HEK293 (cell line): Measurements from ENCODE around the gene RAB40C.

Experiments used
- EGR2 ChIP-seq: fragments of 450-650 bp; formaldehyde crosslinking; IDR thresholded peaks from 2 replicates; pipeline ENCODE4 v1.5.1; 2016; ENCODE audit warnings: low read depth, missing biosample characterization, missing genetic modification characterization
- GLI2 ChIP-seq: fragments of 450-650 bp; formaldehyde crosslinking; IDR thresholded peaks from 2 replicates; pipeline ENCODE4; 2017; ENCODE audit warnings: missing biosample characterization, missing genetic modification characterization, low read depth, borderline replicate concordance
- KLF7 ChIP-seq: fragments of 450-650 bp; formaldehyde crosslinking; IDR thresholded peaks from 2 replicates; pipeline ENCODE4 v1.5.1; 2016; ENCODE audit warnings: missing biosample characterization, missing genetic modification characterization, borderline replicate concordance
- PRDM1 ChIP-seq: fragments of 450-650 bp; formaldehyde crosslinking; IDR thresholded peaks from 2 replicates; pipeline ENCODE4; 2016; ENCODE audit warnings: missing biosample characterization, missing genetic modification characterization
- SCRT2 ChIP-seq: fragments of 450-650 bp; formaldehyde crosslinking; IDR thresholded peaks from 2 replicates; pipeline ENCODE4 v1.5.1; 2016; ENCODE audit warnings: missing biosample characterization, missing genetic modification characterization
- SETDB1 ChIP-seq: IDR thresholded peaks from one replicate; pipeline ENCODE4 v1.6.1; 2017; ENCODE audit warnings: mild to moderate bottlenecking, low read length, moderate library complexity, mixed read lengths; ENCODE audit not compliant: insufficient read length
- ZBTB17 ChIP-seq: fragments of 450-650 bp; formaldehyde crosslinking; IDR thresholded peaks from 2 replicates; pipeline ENCODE4 v1.5.1; 2016; ENCODE audit warnings: missing biosample characterization, missing genetic modification characterization
- ZBTB48 ChIP-seq: fragments of 450-650 bp; formaldehyde crosslinking; IDR thresholded peaks from 2 replicates; pipeline ENCODE4 v1.5.1; 2016; ENCODE audit warnings: missing biosample characterization, missing genetic modification characterization
- ZBTB8A ChIP-seq: fragments of 450-650 bp; formaldehyde crosslinking; IDR thresholded peaks from 2 replicates; pipeline ENCODE4 v1.5.1; 2016; ENCODE audit warnings: missing biosample characterization, missing genetic modification characterization
- ZFHX2 ChIP-seq: fragments of 450-650 bp; formaldehyde crosslinking; conservative IDR thresholded peaks from 2 replicates; pipeline ENCODE4 v1.5.1; 2016; ENCODE audit warnings: missing biosample characterization, missing genetic modification characterization
- ZFP3 ChIP-seq: fragments of 450-650 bp; formaldehyde crosslinking; IDR thresholded peaks from 2 replicates; pipeline ENCODE4 v1.5.1; 2016; ENCODE audit warnings: low read depth, missing biosample characterization, missing genetic modification characterization
- ZNF114 ChIP-seq: fragments of 450-650 bp; formaldehyde crosslinking; IDR thresholded peaks from 2 replicates; pipeline ENCODE4 v1.5.0; 2017; ENCODE audit warnings: missing biosample characterization, missing genetic modification characterization
- ZNF23 ChIP-seq: fragments of 450-650 bp; formaldehyde crosslinking; IDR thresholded peaks from 2 replicates; pipeline ENCODE4 v1.5.1; 2016; ENCODE audit warnings: missing biosample characterization, missing genetic modification characterization, borderline replicate concordance
- ZNF302 ChIP-seq: fragments of 450-650 bp; formaldehyde crosslinking; IDR thresholded peaks from 2 replicates; pipeline ENCODE4 v1.5.1; 2016; ENCODE audit warnings: missing biosample characterization, missing genetic modification characterization, low read depth
- ZNF335 ChIP-seq: fragments of 450-650 bp; formaldehyde crosslinking; conservative IDR thresholded peaks from 2 replicates; pipeline ENCODE4 v1.5.1; 2016; ENCODE audit warnings: missing biosample characterization, missing genetic modification characterization
- ZNF37A ChIP-seq: fragments of 450-650 bp; IDR thresholded peaks from 2 replicates; pipeline ENCODE4 v1.5.1; 2018; ENCODE audit warnings: missing biosample characterization, missing genetic modification characterization
- ZNF404 ChIP-seq: fragments of 450-650 bp; formaldehyde crosslinking; IDR thresholded peaks from 2 replicates; pipeline ENCODE4 v1.5.1; 2017; ENCODE audit warnings: missing biosample characterization, missing genetic modification characterization
- ZNF433 ChIP-seq: fragments of 450-650 bp; formaldehyde crosslinking; IDR thresholded peaks from 2 replicates; pipeline ENCODE4 v1.5.1; 2016; ENCODE audit warnings: missing biosample characterization, missing genetic modification characterization, low read depth
- ZNF514 ChIP-seq: fragments of 450-650 bp; formaldehyde crosslinking; IDR thresholded peaks from 2 replicates; pipeline ENCODE4 v1.5.1; 2016; ENCODE audit warnings: missing biosample characterization, missing genetic modification characterization
- ZNF521 ChIP-seq: fragments of 450-650 bp; formaldehyde crosslinking; IDR thresholded peaks from 2 replicates; pipeline ENCODE4 v1.5.1; 2017; ENCODE audit warnings: missing biosample characterization, mild to moderate bottlenecking, missing genetic modification characterization
- ZNF571 ChIP-seq: fragments of 450-650 bp; formaldehyde crosslinking; IDR thresholded peaks from 2 replicates; pipeline ENCODE4 v1.5.0; 2017; ENCODE audit warnings: missing biosample characterization, missing genetic modification characterization
- ZNF610 ChIP-seq: fragments of 450-650 bp; formaldehyde crosslinking; IDR thresholded peaks from 2 replicates; pipeline ENCODE4 v1.5.1; 2016; ENCODE audit warnings: missing biosample characterization, missing genetic modification characterization, borderline replicate concordance
- ZNF621 ChIP-seq: fragments of 450-650 bp; formaldehyde crosslinking; IDR thresholded peaks from 2 replicates; pipeline ENCODE4 v1.5.1; 2017; ENCODE audit warnings: missing biosample characterization, missing genetic modification characterization
- ZNF768 ChIP-seq: fragments of 450-650 bp; formaldehyde crosslinking; IDR thresholded peaks from 2 replicates; pipeline ENCODE4 v1.5.1; 2018; ENCODE audit warnings: missing biosample characterization, mild to moderate bottlenecking, missing genetic modification characterization
- TF ChIP-seq, protein P1 (sequence below): fragments of 450-650 bp; formaldehyde crosslinking; IDR thresholded peaks from 2 replicates; pipeline ENCODE4 v1.5.1; 2016; ENCODE audit warnings: missing biosample characterization, missing genetic modification characterization
- TF ChIP-seq, protein P2 (sequence below): fragments of 450-650 bp; formaldehyde crosslinking; IDR thresholded peaks from 2 replicates; pipeline ENCODE4 v1.5.1; 2017; ENCODE audit warnings: missing biosample characterization, missing genetic modification characterization
- TF ChIP-seq, protein P3 (sequence below): fragments of 450-650 bp; formaldehyde crosslinking; IDR thresholded peaks from 2 replicates; pipeline ENCODE4 v1.5.1; 2016; ENCODE audit warnings: missing biosample characterization, missing genetic modification characterization
- TF ChIP-seq, protein P4 (sequence below): fragments of 450-650 bp; formaldehyde crosslinking; IDR thresholded peaks from 2 replicates; pipeline ENCODE4 v1.5.1; 2016; ENCODE audit warnings: missing biosample characterization, missing genetic modification characterization, borderline replicate concordance
- TF ChIP-seq, protein P5 (sequence below): fragments of 450-650 bp; formaldehyde crosslinking; IDR thresholded peaks from 2 replicates; pipeline ENCODE4 v1.5.1; 2017; ENCODE audit warnings: missing biosample characterization, missing genetic modification characterization

Gene RAB40C

GRCh38 chr16:648071-648780 lies 58.4 kb downstream of the RAB40C start (continued):
- peak; percentile 72 for TF ChIP-seq KLF7 (tag by site-specific recombination)
- TF ChIP-seq ZNF610: peak; percentile 40; the same call in 1 of the 2 replicates
- TF ChIP-seq GLI2 (tag by site-specific recombination): no peak
- TF ChIP-seq, protein P1, sequence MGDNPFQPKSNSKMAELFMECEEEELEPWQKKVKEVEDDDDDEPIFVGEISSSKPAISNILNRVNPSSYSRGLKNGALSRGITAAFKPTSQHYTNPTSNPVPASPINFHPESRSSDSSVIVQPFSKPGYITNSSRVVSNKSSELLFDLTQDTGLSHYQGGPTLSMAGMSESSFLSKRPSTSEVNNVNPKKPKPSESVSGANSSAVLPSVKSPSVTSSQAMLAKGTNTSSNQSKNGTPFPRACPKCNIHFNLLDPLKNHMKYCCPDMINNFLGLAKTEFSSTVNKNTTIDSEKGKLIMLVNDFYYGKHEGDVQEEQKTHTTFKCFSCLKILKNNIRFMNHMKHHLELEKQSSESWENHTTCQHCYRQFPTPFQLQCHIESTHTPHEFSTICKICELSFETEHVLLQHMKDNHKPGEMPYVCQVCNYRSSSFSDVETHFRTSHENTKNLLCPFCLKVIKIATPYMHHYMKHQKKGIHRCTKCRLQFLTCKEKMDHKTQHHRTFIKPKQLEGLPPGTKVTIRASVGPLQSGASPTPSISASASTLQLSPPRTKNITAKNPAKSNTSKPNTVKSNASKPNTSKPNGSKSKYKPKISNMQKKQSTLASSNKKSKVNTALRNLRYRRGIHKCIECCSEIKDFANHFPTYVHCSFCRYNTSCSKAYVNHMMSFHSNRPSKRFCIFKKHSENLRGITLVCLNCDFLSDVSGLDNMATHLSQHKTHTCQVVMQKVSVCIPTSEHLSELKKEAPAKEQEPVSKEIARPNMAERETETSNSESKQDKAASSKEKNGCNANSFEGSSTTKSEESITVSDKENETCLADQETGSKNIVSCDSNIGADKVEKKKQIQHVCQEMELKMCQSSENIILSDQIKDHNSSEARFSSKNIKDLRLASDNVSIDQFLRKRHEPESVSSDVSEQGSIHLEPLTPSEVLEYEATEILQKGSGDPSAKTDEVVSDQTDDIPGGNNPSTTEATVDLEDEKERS: no peak
- TF ChIP-seq, protein P2, sequence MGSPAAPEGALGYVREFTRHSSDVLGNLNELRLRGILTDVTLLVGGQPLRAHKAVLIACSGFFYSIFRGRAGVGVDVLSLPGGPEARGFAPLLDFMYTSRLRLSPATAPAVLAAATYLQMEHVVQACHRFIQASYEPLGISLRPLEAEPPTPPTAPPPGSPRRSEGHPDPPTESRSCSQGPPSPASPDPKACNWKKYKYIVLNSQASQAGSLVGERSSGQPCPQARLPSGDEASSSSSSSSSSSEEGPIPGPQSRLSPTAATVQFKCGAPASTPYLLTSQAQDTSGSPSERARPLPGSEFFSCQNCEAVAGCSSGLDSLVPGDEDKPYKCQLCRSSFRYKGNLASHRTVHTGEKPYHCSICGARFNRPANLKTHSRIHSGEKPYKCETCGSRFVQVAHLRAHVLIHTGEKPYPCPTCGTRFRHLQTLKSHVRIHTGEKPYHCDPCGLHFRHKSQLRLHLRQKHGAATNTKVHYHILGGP (tag by site-specific recombination): no peak
- no peak for TF ChIP-seq ZNF514 (tag by site-specific recombination)
- TF ChIP-seq ZNF433 (tag by site-specific recombination): no peak
- TF ChIP-seq, protein P3, sequence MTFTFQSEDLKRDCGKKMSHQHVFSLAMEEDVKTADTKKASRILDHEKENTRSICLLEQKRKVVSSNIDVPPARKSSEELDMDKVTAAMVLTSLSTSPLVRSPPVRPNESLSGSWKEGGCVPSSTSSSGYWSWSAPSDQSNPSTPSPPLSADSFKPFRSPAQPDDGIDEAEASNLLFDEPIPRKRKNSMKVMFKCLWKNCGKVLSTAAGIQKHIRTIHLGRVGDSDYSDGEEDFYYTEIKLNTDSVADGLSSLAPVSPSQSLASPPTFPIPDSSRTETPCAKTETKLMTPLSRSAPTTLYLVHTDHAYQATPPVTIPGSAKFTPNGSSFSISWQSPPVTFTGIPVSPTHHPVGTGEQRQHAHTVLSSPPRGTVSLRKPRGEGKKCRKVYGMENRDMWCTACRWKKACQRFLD (tag by site-specific recombination): no peak
- peak; percentile 89 for TF ChIP-seq ZBTB8A
- no peak for TF ChIP-seq ZNF23 (tag by site-specific recombination)
- TF ChIP-seq, protein P4, sequence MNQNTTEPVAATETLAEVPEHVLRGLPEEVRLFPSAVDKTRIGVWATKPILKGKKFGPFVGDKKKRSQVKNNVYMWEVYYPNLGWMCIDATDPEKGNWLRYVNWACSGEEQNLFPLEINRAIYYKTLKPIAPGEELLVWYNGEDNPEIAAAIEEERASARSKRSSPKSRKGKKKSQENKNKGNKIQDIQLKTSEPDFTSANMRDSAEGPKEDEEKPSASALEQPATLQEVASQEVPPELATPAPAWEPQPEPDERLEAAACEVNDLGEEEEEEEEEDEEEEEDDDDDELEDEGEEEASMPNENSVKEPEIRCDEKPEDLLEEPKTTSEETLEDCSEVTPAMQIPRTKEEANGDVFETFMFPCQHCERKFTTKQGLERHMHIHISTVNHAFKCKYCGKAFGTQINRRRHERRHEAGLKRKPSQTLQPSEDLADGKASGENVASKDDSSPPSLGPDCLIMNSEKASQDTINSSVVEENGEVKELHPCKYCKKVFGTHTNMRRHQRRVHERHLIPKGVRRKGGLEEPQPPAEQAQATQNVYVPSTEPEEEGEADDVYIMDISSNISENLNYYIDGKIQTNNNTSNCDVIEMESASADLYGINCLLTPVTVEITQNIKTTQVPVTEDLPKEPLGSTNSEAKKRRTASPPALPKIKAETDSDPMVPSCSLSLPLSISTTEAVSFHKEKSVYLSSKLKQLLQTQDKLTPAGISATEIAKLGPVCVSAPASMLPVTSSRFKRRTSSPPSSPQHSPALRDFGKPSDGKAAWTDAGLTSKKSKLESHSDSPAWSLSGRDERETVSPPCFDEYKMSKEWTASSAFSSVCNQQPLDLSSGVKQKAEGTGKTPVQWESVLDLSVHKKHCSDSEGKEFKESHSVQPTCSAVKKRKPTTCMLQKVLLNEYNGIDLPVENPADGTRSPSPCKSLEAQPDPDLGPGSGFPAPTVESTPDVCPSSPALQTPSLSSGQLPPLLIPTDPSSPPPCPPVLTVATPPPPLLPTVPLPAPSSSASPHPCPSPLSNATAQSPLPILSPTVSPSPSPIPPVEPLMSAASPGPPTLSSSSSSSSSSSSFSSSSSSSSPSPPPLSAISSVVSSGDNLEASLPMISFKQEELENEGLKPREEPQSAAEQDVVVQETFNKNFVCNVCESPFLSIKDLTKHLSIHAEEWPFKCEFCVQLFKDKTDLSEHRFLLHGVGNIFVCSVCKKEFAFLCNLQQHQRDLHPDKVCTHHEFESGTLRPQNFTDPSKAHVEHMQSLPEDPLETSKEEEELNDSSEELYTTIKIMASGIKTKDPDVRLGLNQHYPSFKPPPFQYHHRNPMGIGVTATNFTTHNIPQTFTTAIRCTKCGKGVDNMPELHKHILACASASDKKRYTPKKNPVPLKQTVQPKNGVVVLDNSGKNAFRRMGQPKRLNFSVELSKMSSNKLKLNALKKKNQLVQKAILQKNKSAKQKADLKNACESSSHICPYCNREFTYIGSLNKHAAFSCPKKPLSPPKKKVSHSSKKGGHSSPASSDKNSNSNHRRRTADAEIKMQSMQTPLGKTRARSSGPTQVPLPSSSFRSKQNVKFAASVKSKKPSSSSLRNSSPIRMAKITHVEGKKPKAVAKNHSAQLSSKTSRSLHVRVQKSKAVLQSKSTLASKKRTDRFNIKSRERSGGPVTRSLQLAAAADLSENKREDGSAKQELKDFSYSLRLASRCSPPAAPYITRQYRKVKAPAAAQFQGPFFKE (tag by site-specific recombination): no peak
- TF ChIP-seq ZNF335: no peak
- TF ChIP-seq, protein P5, sequence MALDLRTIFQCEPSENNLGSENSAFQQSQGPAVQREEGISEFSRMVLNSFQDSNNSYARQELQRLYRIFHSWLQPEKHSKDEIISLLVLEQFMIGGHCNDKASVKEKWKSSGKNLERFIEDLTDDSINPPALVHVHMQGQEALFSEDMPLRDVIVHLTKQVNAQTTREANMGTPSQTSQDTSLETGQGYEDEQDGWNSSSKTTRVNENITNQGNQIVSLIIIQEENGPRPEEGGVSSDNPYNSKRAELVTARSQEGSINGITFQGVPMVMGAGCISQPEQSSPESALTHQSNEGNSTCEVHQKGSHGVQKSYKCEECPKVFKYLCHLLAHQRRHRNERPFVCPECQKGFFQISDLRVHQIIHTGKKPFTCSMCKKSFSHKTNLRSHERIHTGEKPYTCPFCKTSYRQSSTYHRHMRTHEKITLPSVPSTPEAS (tag by site-specific recombination): no peak
- TF ChIP-seq ZNF302 (tag by site-specific recombination): no peak
- TF ChIP-seq ZBTB17: no peak
- TF ChIP-seq SCRT2 (tag by site-specific recombination): peak; percentile 85
- TF ChIP-seq ZFHX2 (tag by site-specific recombination): peak; percentile 80
- no peak for TF ChIP-seq SETDB1
- TF ChIP-seq PRDM1 (tag by site-specific recombination): no peak
- no peak for TF ChIP-seq ZNF571 (tag by site-specific recombination)
- TF ChIP-seq ZNF621 (tag by site-specific recombination): no peak
- peak; percentile 39; the same call in 1 of the 2 replicates for TF ChIP-seq ZBTB48 (tag by site-specific recombination)
- peak; percentile 69 for TF ChIP-seq EGR2 (tag by site-specific recombination)
- TF ChIP-seq ZNF37A (tag by site-specific recombination): no peak
- no peak for TF ChIP-seq ZNF521 (tag by site-specific recombination)
- no peak for TF ChIP-seq ZNF768
- TF ChIP-seq ZNF404 (tag by site-specific recombination): no peak
- TF ChIP-seq ZNF114 (tag by site-specific recombination): no peak
- TF ChIP-seq ZFP3 (tag by site-specific recombination): no peak
